Gastroesophageal sphincter (tissue), 4 donors: ENCODE results near the gene TMEM54. TPM values are rescaled to one million over a fixed set of nuclear protein-coding genes. Genes with fewer than 3 reads are reported as not detected.

Experiments used
- ATAC-seq: fragments of 150-250 bp; one replicate; pipeline ENCODE4 v1.9.1; 2016; ENCODE audit warnings: mild to moderate bottlenecking, moderate library complexity
- H3K27ac ChIP-seq, 4 donors: fragments of 200-600 bp; sonication (generic) in 3 of 4; 1 replicate in 3 of 4; 2 replicates in 1 of 4; pipeline ENCODE4 v1.5.1; 2016 to 2019
- H3K27me3 ChIP-seq: fragments of 200-600 bp; sonication (generic); one replicate; pipeline ENCODE4 v1.5.1; 2019
- H3K36me3 ChIP-seq, 2 donors: fragments of 200-600 bp; sonication (generic); one replicate each; pipeline ENCODE4 v1.5.1; 2019; ENCODE audit warnings: control low read depth in 1 of 2
- H3K4me1 ChIP-seq, 3 donors: fragments of 200-600 bp; sonication (generic); 1 replicate in 2 of 3; 2 replicates in 1 of 3; pipeline ENCODE4 v1.5.1; 2016 to 2019; ENCODE audit warnings: control low read depth in 2 of 3
- H3K4me3 ChIP-seq, 2 donors: fragments of 200-600 bp; sonication (generic); one replicate each; pipeline ENCODE4 v1.5.1; 2019; ENCODE audit warnings: mild to moderate bottlenecking in 1 of 2, moderate library complexity in 1 of 2
- H3K9me3 ChIP-seq, 3 donors: fragments of 200-600 bp; sonication (generic); one replicate each; pipeline ENCODE4 v1.5.1; 2017 to 2019; ENCODE audit warnings: control low read depth in 2 of 3
- EP300 ChIP-seq: sonication (generic); formaldehyde crosslinking; IDR thresholded peaks from one replicate; pipeline ENCODE4 v1.6.1; 2017; ENCODE audit warnings: antibody characterized with exemption, mild to moderate bottlenecking
- POLR2A ChIP-seq, 2 donors: fragments of 450-650 bp; IDR thresholded peaks; one replicate each; pipeline ENCODE4 v1.6.1; 2017; ENCODE audit warnings: antibody characterized with exemption in 2 of 2, mild to moderate bottlenecking in 2 of 2, moderate library complexity in 1 of 2
- POLR2AphosphoS5 ChIP-seq: sonication (generic); formaldehyde crosslinking; IDR thresholded peaks from one replicate; pipeline ENCODE4 v1.6.1; 2017; ENCODE audit warnings: antibody characterized with exemption
- WGBS, 2 donors: methylation state at CpG; one replicate each; pipeline ENCODE4 v1.1.5; 2018; ENCODE audit warnings: low coverage in 1 of 2; 5-methylcytosine and 5-hydroxymethylcytosine counted together
- total RNA-seq, 4 donors: library from RNA; depleted of rRNA; stranded (reverse); fragments of >200 nt; gene quantifications; one replicate each; pipeline ENCODE4 v1.1.0, GENCODE V29; 2016
- TF ChIP-seq, protein P1 (sequence below), 4 experiments: fragments of 200-600 bp in 2 of 4; fragments of 450-650 bp in 2 of 4; sonication (generic) in 1 of 4; IDR thresholded peaks; one replicate each; pipeline ENCODE4 v1.5.1; 2017 to 2019; ENCODE audit warnings: antibody characterized with exemption in 4 of 4, mild to moderate bottlenecking in 2 of 4, moderate library complexity in 2 of 4

Gene TMEM54
- total RNA-seq, 4 donors from 2014 or later, result 71.5 to 138 (median 101) TPM

DNA sequence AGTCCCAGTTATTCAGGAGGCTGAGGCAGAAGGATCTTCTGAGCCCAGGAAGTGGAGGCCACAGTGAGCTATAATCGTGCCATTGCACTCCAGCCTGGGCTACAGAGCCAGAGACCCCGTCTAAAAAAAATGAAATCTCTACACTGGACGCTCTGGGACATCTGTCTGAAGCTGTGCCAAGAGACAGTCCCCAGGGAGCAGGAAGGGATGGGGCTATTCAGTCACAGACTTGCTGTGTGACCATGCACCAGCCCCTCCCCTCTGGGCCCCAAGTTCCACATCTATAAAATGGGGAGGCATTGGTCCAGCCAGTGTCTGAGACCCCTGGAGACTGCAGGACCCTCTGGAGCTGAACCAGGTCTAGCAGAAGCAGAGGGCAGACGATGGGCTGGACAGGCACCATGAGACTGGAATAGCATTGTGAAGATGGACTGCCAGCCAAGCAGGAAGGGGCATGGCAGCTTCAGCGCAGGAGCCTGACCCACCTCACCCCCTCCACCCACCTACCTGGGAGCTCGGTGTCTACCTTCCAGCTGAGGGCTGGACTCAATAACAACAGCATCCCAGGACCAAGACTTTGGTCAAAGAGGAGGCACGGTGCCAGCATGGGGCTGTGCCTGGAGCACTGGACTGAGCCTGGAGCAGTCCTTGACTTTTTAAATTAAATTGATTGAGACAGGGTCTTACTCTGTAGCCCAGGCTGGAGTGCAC, 1.4 kb downstream of the TMEM54 start:
- 65 to 68% methylated on average over 2 to 4 of the region's 7 CpGs for WGBS, 2 donors

DNA sequence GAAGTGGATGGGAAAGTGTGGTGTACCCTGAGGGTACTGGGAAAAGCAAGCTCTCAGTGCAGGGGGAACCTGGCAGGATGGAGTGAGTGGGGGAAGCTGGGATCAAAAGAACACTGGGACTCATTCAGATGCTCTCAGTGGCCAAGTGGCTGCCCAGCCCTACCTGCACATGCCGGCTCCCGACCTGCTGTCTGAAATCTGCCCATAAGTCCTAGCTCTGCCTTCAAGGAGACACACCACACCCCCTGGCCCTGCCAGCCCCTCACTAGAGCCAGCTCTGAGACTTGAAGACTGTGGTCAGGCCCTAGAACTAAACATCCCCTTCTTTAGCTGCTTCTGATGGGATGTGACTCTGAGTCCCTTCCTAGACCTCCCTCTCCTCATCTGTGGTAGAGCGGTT, 2.2 kb downstream of the TMEM54 start:
- Histone ChIP-seq H3K36me3 (peaks cover 0 to 7% of the 10 kb centered on the region in 2 donors), H3K9me3 (no peaks in the 10 kb centered on the region), H3K4me1 (peaks cover 0 to 23% (median 4%) of the 10 kb centered on the region in 3 donors), H3K4me3 (no peak overlapping the region), H3K27ac (no peak overlapping the region), H3K27me3 (peaks cover 9% of the 10 kb centered on the region)
- no peak for ATAC-seq
- WGBS, 2 donors, result 100% methylated on average over 2 of the region's 3 CpGs; no CpG with 5 or more reads in 1 of the 2 donors
- TF ChIP-seq POLR2AphosphoS5 (no peak), POLR2A (IDR thresholded peaks at IDR 0.05) (no peak), EP300 (no peak)
- TF ChIP-seq, protein P1, sequence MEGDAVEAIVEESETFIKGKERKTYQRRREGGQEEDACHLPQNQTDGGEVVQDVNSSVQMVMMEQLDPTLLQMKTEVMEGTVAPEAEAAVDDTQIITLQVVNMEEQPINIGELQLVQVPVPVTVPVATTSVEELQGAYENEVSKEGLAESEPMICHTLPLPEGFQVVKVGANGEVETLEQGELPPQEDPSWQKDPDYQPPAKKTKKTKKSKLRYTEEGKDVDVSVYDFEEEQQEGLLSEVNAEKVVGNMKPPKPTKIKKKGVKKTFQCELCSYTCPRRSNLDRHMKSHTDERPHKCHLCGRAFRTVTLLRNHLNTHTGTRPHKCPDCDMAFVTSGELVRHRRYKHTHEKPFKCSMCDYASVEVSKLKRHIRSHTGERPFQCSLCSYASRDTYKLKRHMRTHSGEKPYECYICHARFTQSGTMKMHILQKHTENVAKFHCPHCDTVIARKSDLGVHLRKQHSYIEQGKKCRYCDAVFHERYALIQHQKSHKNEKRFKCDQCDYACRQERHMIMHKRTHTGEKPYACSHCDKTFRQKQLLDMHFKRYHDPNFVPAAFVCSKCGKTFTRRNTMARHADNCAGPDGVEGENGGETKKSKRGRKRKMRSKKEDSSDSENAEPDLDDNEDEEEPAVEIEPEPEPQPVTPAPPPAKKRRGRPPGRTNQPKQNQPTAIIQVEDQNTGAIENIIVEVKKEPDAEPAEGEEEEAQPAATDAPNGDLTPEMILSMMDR (IDR thresholded peaks at IDR 0.05), result no peak

More for the DNA sequence above, 1.4 kb downstream of the TMEM54 start:
- H3K27ac ChIP-seq, result no peak overlapping the region
- H3K9me3 ChIP-seq, result no peaks in the 10 kb centered on the region
- peaks cover 0 to 7% of the 10 kb centered on the region in 2 donors for H3K36me3 ChIP-seq
- no peak overlapping the region for H3K4me3 ChIP-seq
- peaks cover 5% of the 10 kb centered on the region for H3K27me3 ChIP-seq
- peaks cover 0 to 20% (median 4%) of the 10 kb centered on the region in 3 donors for H3K4me1 ChIP-seq
- ATAC-seq, result no peak
- TF ChIP-seq POLR2A (IDR thresholded peaks at IDR 0.05) (no peak), POLR2AphosphoS5 (no peak), EP300 (no peak)
- TF ChIP-seq, protein P1 (IDR thresholded peaks at IDR 0.05), result no peak

DNA sequence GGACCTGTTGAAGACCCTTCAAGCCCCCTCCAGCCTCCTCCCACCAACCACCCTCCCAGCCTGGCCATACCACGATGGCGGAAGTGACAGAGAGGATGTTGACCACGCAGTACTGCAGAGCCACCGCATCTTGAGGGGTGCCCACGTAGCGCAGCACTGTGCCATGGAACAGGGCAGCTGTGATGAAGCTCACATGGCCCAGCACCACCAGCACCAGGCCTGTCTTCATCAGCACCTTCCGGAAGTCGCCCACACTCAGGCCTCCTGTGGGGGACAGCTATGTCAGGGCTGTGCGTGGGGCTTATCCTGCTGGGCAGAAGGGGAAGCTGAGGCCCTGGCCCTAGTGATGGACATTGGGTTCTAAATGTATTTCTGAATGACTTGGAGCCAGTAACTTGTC, 3.1 kb downstream of the TMEM54 start:
- no peak for ATAC-seq
- Histone ChIP-seq H3K4me1 (peaks cover 0 to 32% (median 8%) of the 10 kb centered on the region in 3 donors), H3K9me3 (no peaks in the 10 kb centered on the region), H3K36me3 (peaks cover 0 to 7% of the 10 kb centered on the region in 2 donors), H3K4me3 (no peak overlapping the region), H3K27me3 (peaks cover 18% of the 10 kb centered on the region), H3K27ac (no peak overlapping the region)
- TF ChIP-seq POLR2AphosphoS5 (no peak), EP300 (no peak), POLR2A (IDR thresholded peaks at IDR 0.05) (no peak)
- TF ChIP-seq, protein P1 (IDR thresholded peaks at IDR 0.05), result no peak
- 92% methylated on average over 3 of the region's 9 CpGs; no CpG with 5 or more reads in 1 of the 2 donors for WGBS, 2 donors

DNA sequence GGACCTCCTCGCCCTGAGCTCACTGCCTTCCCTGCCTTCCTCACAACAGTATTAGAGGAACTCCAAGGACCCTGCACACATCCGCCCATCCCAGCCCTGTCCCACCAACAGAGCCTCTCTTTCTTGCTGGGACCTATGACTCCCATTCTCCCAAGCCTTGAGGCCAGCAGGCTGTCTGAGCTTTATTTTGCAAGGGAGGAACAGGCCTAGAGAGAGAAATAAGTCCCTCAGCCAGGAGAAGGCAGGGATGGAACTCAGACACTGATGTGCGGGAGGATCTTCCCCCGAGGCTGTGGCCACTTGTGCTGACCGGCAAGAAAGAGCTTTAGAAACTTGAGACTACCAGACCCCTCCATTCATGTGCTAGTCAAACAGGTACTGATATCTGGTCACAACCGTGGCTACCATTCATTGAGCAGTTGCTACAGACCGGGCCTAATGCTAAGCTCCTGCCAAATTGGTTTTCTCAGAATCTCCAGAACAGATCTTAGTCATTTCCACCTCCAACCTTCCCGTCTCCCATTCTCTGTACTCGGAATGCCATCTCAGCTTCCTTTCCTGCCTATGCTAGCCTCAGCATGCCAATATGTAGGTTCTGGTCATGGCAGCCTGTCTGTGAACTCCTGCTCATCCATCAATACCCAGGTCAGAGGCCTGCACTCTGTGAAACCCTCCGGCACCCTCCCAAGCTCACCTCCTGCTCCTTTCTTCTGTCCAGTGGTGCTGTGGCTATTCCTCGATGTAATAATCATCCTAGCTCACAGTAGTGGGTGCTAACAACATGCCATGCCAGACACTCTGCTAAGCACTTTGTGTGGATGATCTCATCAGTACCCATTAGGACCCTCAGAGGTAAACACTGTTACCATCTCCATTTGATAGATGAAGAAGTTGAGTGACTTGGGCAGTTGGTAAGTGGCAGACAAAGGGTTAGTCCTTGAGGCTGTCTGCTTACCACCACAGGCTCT, 3.8 kb downstream of the TMEM54 start:
- Histone ChIP-seq H3K36me3 (peaks cover 0 to 7% of the 10 kb centered on the region in 2 donors), H3K9me3 (no peaks in the 10 kb centered on the region), H3K27me3 (peaks cover 25% of the 10 kb centered on the region), H3K4me3 (no peak overlapping the region), H3K27ac (no peak overlapping the region), H3K4me1 (peaks cover 0 to 38% (median 10%) of the 10 kb centered on the region in 3 donors)
- 73 to 74% methylated on average over 3 to 6 of the region's 11 CpGs for WGBS, 2 donors
- no peak for TF ChIP-seq POLR2A (IDR thresholded peaks at IDR 0.05)
- no peak for TF ChIP-seq POLR2AphosphoS5
- no peak for TF ChIP-seq EP300
- TF ChIP-seq, protein P1 (IDR thresholded peaks at IDR 0.05), result no peak
- no peak for ATAC-seq
